NB4 (cell line): ENCODE data around the gene CCR5AS.

Experiments used
- DNase-seq: peaks from one replicate; pipeline ENCODE4 v3.0.0; 2010; ENCODE audit warnings: low read depth
- H3K4me3 ChIP-seq: one replicate; pipeline ENCODE4 v1.5.1; 2011; ENCODE audit warnings: mild to moderate bottlenecking, low read depth, low read length, moderate library complexity
- MYC ChIP-seq: IDR thresholded peaks from 2 replicates; pipeline ENCODE4 v1.6.1; 2011; ENCODE audit warnings: low read depth, low read length
- POLR2A ChIP-seq: IDR thresholded peaks from 2 replicates; pipeline ENCODE4 v1.6.1; 2011; ENCODE audit warnings: mild to moderate bottlenecking; ENCODE audit not compliant: insufficient read length; ENCODE audit errors: extremely low read depth
- TF ChIP-seq, protein P1 (sequence below): IDR thresholded peaks from one replicate; pipeline ENCODE4 v1.5.1; 2012; ENCODE audit warnings: low read depth, low read length
- TF ChIP-seq, protein P2 (sequence below): IDR thresholded peaks from 2 replicates; pipeline ENCODE4 v1.6.1; 2011; ENCODE audit warnings: low read depth, low read length

Gene CCR5AS

GRCh38 chr3:46370839-46371518 lies 35.9 kb downstream of the CCR5AS start, which contains the start of gene CCR5:
Gene CCR5, plus strand, starts transcription at chr3:46370946. Its CDS starts 1,957 bp downstream, at chr3:46372903.
- no peak for DNase-seq
- TF ChIP-seq, protein P1, sequence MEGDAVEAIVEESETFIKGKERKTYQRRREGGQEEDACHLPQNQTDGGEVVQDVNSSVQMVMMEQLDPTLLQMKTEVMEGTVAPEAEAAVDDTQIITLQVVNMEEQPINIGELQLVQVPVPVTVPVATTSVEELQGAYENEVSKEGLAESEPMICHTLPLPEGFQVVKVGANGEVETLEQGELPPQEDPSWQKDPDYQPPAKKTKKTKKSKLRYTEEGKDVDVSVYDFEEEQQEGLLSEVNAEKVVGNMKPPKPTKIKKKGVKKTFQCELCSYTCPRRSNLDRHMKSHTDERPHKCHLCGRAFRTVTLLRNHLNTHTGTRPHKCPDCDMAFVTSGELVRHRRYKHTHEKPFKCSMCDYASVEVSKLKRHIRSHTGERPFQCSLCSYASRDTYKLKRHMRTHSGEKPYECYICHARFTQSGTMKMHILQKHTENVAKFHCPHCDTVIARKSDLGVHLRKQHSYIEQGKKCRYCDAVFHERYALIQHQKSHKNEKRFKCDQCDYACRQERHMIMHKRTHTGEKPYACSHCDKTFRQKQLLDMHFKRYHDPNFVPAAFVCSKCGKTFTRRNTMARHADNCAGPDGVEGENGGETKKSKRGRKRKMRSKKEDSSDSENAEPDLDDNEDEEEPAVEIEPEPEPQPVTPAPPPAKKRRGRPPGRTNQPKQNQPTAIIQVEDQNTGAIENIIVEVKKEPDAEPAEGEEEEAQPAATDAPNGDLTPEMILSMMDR, result no peak
- TF ChIP-seq, protein P2, sequence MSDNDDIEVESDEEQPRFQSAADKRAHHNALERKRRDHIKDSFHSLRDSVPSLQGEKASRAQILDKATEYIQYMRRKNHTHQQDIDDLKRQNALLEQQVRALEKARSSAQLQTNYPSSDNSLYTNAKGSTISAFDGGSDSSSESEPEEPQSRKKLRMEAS, result no peak
- TF ChIP-seq MYC (no peak), POLR2A (no peak)
- no peak within 1 kb of the TSS for H3K4me3 ChIP-seq

- DNase-seq, result no peak
- TF ChIP-seq, protein P1, result no peak
- no peak for TF ChIP-seq MYC
- no peak for TF ChIP-seq POLR2A
- TF ChIP-seq, protein P2, result no peak
- H3K4me3 ChIP-seq, result no peak overlapping the region
Observed at GRCh38 chr3:46369675-46370132, 37.2 kb downstream of the CCR5AS start.

- no peak for TF ChIP-seq MYC
- H3K4me3 ChIP-seq, result no peak overlapping the region
- no peak for DNase-seq
Observed at GRCh38 chr3:46369151-46369550, 37.7 kb downstream of the CCR5AS start.

DNA sequence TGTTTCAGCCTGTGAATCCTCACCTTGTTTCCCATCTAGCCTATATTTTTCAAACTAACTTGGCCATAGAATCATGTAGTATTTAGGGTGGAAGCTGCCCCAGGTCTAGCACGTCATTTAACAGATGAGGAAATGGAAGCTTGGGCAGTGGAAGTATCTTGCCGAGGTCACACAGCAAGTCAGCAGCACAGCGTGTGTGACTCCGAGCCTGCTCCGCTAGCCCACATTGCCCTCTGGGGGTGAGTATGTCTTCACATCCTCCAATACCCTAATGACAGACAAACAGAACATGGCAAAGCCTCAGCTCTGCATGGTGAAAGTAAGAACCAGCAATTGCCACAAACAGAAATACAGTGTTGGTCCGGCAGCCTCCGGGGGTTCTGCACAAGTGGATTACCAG lies 38.3 kb downstream of the CCR5AS start:
- DNase-seq, result peak; percentile 96
- TF ChIP-seq MYC, result no peak
- TF ChIP-seq, protein P1, result peak; percentile 60
- H3K4me3 ChIP-seq, result no peak overlapping the region

- no peak overlapping the region for H3K4me3 ChIP-seq
- no peak for DNase-seq
- TF ChIP-seq POLR2A (no peak), MYC (no peak)
- TF ChIP-seq, protein P1, result no peak
- TF ChIP-seq, protein P2, result no peak
Observed at GRCh38 chr3:46367811-46368210, 39.1 kb downstream of the CCR5AS start.

GRCh38 chr3:46365737-46366524 lies 40.9 kb downstream of the CCR5AS start:
- H3K4me3 ChIP-seq, result no peak overlapping the region
- TF ChIP-seq POLR2A (no peak), MYC (no peak)
- TF ChIP-seq, protein P2, result no peak
- TF ChIP-seq, protein P1, result no peak
- no peak for DNase-seq
